H9 (cell line): ENCODE results near the gene BAZ1B. TPM values are rescaled to one million over a fixed set of nuclear protein-coding genes. Genes with fewer than 3 reads are reported as not detected.
A peak's percentile ranks its signal among the peaks of the same experiment; 100 is the strongest.

Source experiments
- DNase-seq: peaks from one replicate; pipeline ENCODE4 v3.0.0-alpha.2; 2017
- H2AFZ ChIP-seq: one replicate; pipeline ENCODE4 v1.6.1; 2013; ENCODE audit warnings: mild to moderate bottlenecking, low read length, control low read depth, moderate library complexity
- H2AK5ac ChIP-seq: 2 replicates; pipeline ENCODE4 v1.6.1; 2013; ENCODE audit warnings: low read length, control low read depth, mixed read lengths; ENCODE audit not compliant: insufficient read length
- H2BK120ac ChIP-seq: one replicate; pipeline ENCODE4 v1.6.1; 2013; ENCODE audit warnings: low read depth, mild to moderate bottlenecking, low read length, control low read depth, inconsistent platforms; ENCODE audit not compliant: poor library complexity, severe bottlenecking
- H2BK12ac ChIP-seq: 2 replicates; pipeline ENCODE4 v1.6.1; 2013; ENCODE audit warnings: low read length, control low read depth, mixed read lengths, low read depth; ENCODE audit not compliant: insufficient read length
- H2BK15ac ChIP-seq: 2 replicates; pipeline ENCODE4 v1.6.1; 2013; ENCODE audit warnings: low read depth, low read length, control low read depth
- H2BK20ac ChIP-seq: one replicate; pipeline ENCODE4 v1.6.1; 2013; ENCODE audit warnings: low read depth, mild to moderate bottlenecking, low read length, control low read depth, inconsistent platforms; ENCODE audit not compliant: poor library complexity, severe bottlenecking
- H2BK5ac ChIP-seq: 2 replicates; pipeline ENCODE4 v1.6.1; 2013; ENCODE audit warnings: low read length, control low read depth, mixed read lengths; ENCODE audit not compliant: insufficient read length
- H3K14ac ChIP-seq: 2 replicates; pipeline ENCODE4 v1.6.1; 2013; ENCODE audit warnings: low read length, control low read depth; ENCODE audit not compliant: insufficient read depth
- H3K18ac ChIP-seq: 2 replicates; pipeline ENCODE4 v1.6.1; 2013; ENCODE audit warnings: low read depth, mild to moderate bottlenecking, mixed read lengths, low read length, control low read depth; ENCODE audit not compliant: insufficient read length
- H3K23ac ChIP-seq: 2 replicates; pipeline ENCODE4 v1.6.1; 2013; ENCODE audit warnings: low read length, control low read depth, mixed read lengths, low read depth; ENCODE audit not compliant: insufficient read length
- H3K23me2 ChIP-seq: 2 replicates; pipeline ENCODE4 v1.6.1; 2013; ENCODE audit warnings: low read depth, mild to moderate bottlenecking, mixed read lengths, low read length, control low read depth; ENCODE audit not compliant: insufficient read length, poor library complexity, severe bottlenecking
- H3K27ac ChIP-seq: 2 replicates; pipeline ENCODE4 v1.5.1; 2013; ENCODE audit warnings: low read length, control low read depth, mixed read lengths, low read depth; ENCODE audit not compliant: insufficient read length
- H3K27me3 ChIP-seq: 2 replicates; pipeline ENCODE4 v1.6.1; 2013; ENCODE audit warnings: low read length, control low read depth, inconsistent platforms; ENCODE audit not compliant: insufficient read depth
- H3K4ac ChIP-seq: 2 replicates; pipeline ENCODE4 v1.6.1; 2013; ENCODE audit warnings: low read depth, mild to moderate bottlenecking, control low read depth, inconsistent platforms, low read length, moderate library complexity
- H3K4me1 ChIP-seq: 2 replicates; pipeline ENCODE4 v1.6.1; 2013; ENCODE audit warnings: low read length, control low read depth, inconsistent platforms; ENCODE audit not compliant: insufficient read depth
- H3K4me2 ChIP-seq: 2 replicates; pipeline ENCODE4 v1.6.1; 2013; ENCODE audit warnings: low read length, control low read depth, mixed read lengths; ENCODE audit not compliant: insufficient read length, insufficient read depth
- H3K56ac ChIP-seq: 2 replicates; pipeline ENCODE4 v1.6.1; 2013; ENCODE audit warnings: low read depth, mild to moderate bottlenecking, mixed read lengths, low read length, control low read depth; ENCODE audit not compliant: insufficient read length
- H3K79me1 ChIP-seq: 2 replicates; pipeline ENCODE4 v1.6.1; 2013; ENCODE audit warnings: low read depth, mild to moderate bottlenecking, moderate library complexity, low read length, control low read depth, inconsistent platforms; ENCODE audit not compliant: insufficient read depth, poor library complexity, severe bottlenecking
- H3K79me2 ChIP-seq: 2 replicates; pipeline ENCODE4 v1.6.1; 2013; ENCODE audit warnings: low read length, control low read depth, inconsistent platforms; ENCODE audit not compliant: insufficient read depth
- H3K9ac ChIP-seq: 2 replicates; pipeline ENCODE4 v1.6.1; 2013; ENCODE audit warnings: low read length, control low read depth, mixed read lengths; ENCODE audit not compliant: insufficient read length; ENCODE audit errors: extremely low read depth
- H3K9me3 ChIP-seq: one replicate; pipeline ENCODE4 v1.6.1; 2013; ENCODE audit warnings: low read depth, low read length, inconsistent platforms; ENCODE audit not compliant: control insufficient read depth
- H3T11ph ChIP-seq: one replicate; pipeline ENCODE4 v1.6.1; 2013; ENCODE audit warnings: mild to moderate bottlenecking, low read length, control low read depth, inconsistent platforms
- H4K20me1 ChIP-seq: one replicate; pipeline ENCODE4 v1.6.1; 2013; ENCODE audit not compliant: control insufficient read depth, insufficient read length, insufficient read depth
- H4K5ac ChIP-seq: 2 replicates; pipeline ENCODE4 v1.6.1; 2013; ENCODE audit warnings: low read depth, mild to moderate bottlenecking, mixed read lengths, low read length, control low read depth; ENCODE audit not compliant: insufficient read length
- H4K8ac ChIP-seq: replicated peaks from 2 replicates; pipeline ENCODE4 v1.6.1; 2013; ENCODE audit warnings: low read length, control low read depth, mixed read lengths, low read depth; ENCODE audit not compliant: insufficient read length
- H4K91ac ChIP-seq: 2 replicates; pipeline ENCODE4 v1.6.1; 2013; ENCODE audit warnings: low read depth, mild to moderate bottlenecking, moderate library complexity, mixed read lengths, low read length, control low read depth; ENCODE audit not compliant: insufficient read length
- H3K27ac Mint-ChIP-seq, 3 experiments: 2 replicates in 2 of 3; 3 replicates in 1 of 3; pipeline ENCODE4 v1.8.0; 2020 to 2021; ENCODE audit warnings: mixed read lengths in 3 of 3, mild to moderate bottlenecking in 1 of 3, moderate library complexity in 1 of 3
- H3K27me3 Mint-ChIP-seq: 2 replicates; pipeline ENCODE4 v1.8.0; 2021; ENCODE audit warnings: low read depth, mild to moderate bottlenecking, moderate library complexity, mixed read lengths
- H3K36me3 Mint-ChIP-seq, 3 experiments: 2 replicates in 2 of 3; 3 replicates in 1 of 3; pipeline ENCODE4 v1.8.0; 2020 to 2021; ENCODE audit warnings: low read depth in 3 of 3, mixed read lengths in 3 of 3; ENCODE audit not compliant: insufficient read depth in 1 of 3
- H3K4me1 Mint-ChIP-seq, 2 experiments: 2 replicates each; pipeline ENCODE4 v1.8.0; 2020; ENCODE audit warnings: mixed read lengths in 2 of 2
- H3K4me3 Mint-ChIP-seq, 2 experiments: 2 replicates in 1 of 2; 3 replicates in 1 of 2; pipeline ENCODE4 v1.8.0; 2020 to 2021; ENCODE audit warnings: mild to moderate bottlenecking in 2 of 2, mixed read lengths in 2 of 2, moderate library complexity in 1 of 2
- H3K9me3 Mint-ChIP-seq, 2 experiments: 2 replicates in 1 of 2; 3 replicates in 1 of 2; pipeline ENCODE4 v1.8.0; 2020; ENCODE audit warnings: mild to moderate bottlenecking in 2 of 2, mixed read lengths in 2 of 2, moderate library complexity in 1 of 2
- WGBS: extraction: QIAGEN DNeasy Blood & Tissue Kit; methylation state at CpG from one replicate; pipeline ENCODE4 v1.1.7; 2013; ENCODE audit warnings: missing lambda C conversion rate, low lambda C conversion rate, mixed read lengths; ENCODE audit not compliant: insufficient read length; ENCODE audit errors: extremely low coverage; 5-methylcytosine and 5-hydroxymethylcytosine counted together
- total RNA-seq: library from RNA; stranded (reverse); gene quantifications from 2 replicates; pipeline ENCODE4 v1.2.1, GENCODE V29; 2021
- TF ChIP-seq, protein P1 (sequence below): fragments of 200-600 bp; sonication (generic); conservative IDR thresholded peaks from 3 replicates; pipeline ENCODE4 v1.8.0; 2021; ENCODE audit warnings: antibody characterized with exemption, mild to moderate bottlenecking

Gene BAZ1B
- total RNA-seq, 1 experiment from 2014 or later: 96.4 TPM

- Histone ChIP-seq H3K18ac (peak overlapping the region; percentile 93), H3K4me2 (peak overlapping the region; percentile 94), H4K5ac (no peak overlapping the region), H3K23me2 (peaks cover 12% of the 10 kb centered on the region), H4K8ac (no peak overlapping the region), H3K56ac (no peak overlapping the region), H2BK5ac (peak overlapping the region; percentile 49), H3K9me3 (no peaks in the 10 kb centered on the region), H3K23ac (no peak overlapping the region), H2BK20ac (no peak overlapping the region), H2AFZ (no peak overlapping the region), H3K27me3 (no peaks in the 10 kb centered on the region), H4K20me1 (no peaks in the 10 kb centered on the region), H3K4me1 (no peaks in the 10 kb centered on the region), H2AK5ac (no peak overlapping the region), H3K79me1 (peaks cover 5% of the 10 kb centered on the region), H3K27ac (peak overlapping the region; percentile 4), H3K14ac (peak overlapping the region; percentile 99), H3K79me2 (peaks cover 41% of the 10 kb centered on the region), H3T11ph (no peak overlapping the region), H2BK12ac (no peak overlapping the region), H2BK15ac (no peak overlapping the region), H4K91ac (no peak overlapping the region), H2BK120ac (no peak overlapping the region), H3K4ac (no peak overlapping the region; the same call in 1 of the 2 replicates), H3K9ac (peak overlapping the region; percentile 94)
- TF ChIP-seq, protein P1, sequence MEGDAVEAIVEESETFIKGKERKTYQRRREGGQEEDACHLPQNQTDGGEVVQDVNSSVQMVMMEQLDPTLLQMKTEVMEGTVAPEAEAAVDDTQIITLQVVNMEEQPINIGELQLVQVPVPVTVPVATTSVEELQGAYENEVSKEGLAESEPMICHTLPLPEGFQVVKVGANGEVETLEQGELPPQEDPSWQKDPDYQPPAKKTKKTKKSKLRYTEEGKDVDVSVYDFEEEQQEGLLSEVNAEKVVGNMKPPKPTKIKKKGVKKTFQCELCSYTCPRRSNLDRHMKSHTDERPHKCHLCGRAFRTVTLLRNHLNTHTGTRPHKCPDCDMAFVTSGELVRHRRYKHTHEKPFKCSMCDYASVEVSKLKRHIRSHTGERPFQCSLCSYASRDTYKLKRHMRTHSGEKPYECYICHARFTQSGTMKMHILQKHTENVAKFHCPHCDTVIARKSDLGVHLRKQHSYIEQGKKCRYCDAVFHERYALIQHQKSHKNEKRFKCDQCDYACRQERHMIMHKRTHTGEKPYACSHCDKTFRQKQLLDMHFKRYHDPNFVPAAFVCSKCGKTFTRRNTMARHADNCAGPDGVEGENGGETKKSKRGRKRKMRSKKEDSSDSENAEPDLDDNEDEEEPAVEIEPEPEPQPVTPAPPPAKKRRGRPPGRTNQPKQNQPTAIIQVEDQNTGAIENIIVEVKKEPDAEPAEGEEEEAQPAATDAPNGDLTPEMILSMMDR: no peak
- Mint-ChIP-seq H3K27me3 (no peaks in the 10 kb centered on the region), H3K27ac (no peak overlapping the region; a peak in 2 of 7 replicates), H3K9me3 (no peaks in the 10 kb centered on the region; a peak in 1 of 5 replicates), H3K4me3 (peak overlapping the region; percentile 91 to 96; a peak in 4 of 5 replicates), H3K4me1 (peaks cover 27 to 31% of the 10 kb centered on the region in 2 experiments), H3K36me3 (peaks cover 23 to 41% (median 37%) of the 10 kb centered on the region in 3 experiments)
- peak; percentile 55 for DNase-seq
- WGBS: no CpG with 5 or more reads among the region's 62 CpGs
These were observed 423 bp downstream of the BAZ1B start for GRCh38 chr7:73521636-73522104.
